ENCODE measurements around the gene NOPCHAP1. TPM values are rescaled to one million over a fixed set of nuclear protein-coding genes. Genes with fewer than 3 reads are reported as not detected.
"Not testable (repeated sequence)": the region's sequence is repeated elsewhere in the genome, so short reads cannot be mapped to it uniquely, and the experiment has no call there.

Gene NOPCHAP1
- total RNA-seq, 6 experiments from 2014 or later, result 2.1 to 7.7 (median 6.1) TPM

GRCh38 chr12:104974626-104975290, 11.4 kb upstream of the NOPCHAP1 start:
- Histone ChIP-seq H3K4me3 (no peak overlapping the region), H3K9me3 (no peaks in the 10 kb centered on the region), H3K27me3 (no peaks in the 10 kb centered on the region), H3K36me3 (no peaks in the 10 kb centered on the region), H3K4me1 (no peaks in the 10 kb centered on the region), H3K27ac (no peak overlapping the region)
- intact Hi-C loops (cut with DNase I), result no loop called here
- ATAC-seq (peak; percentile 42 to 71 (median 56)), DNase-seq (no peak)
- 80% methylated on average over 6 of the region's 7 CpGs for WGBS (ENCODE audit: insufficient coverage, low coverage, low lambda C conversion rate, missing lambda C conversion rate)
- no peak for TF ChIP-seq POLR2A (IDR thresholded peaks at IDR 0.05)

GRCh38 chr12:104975587-104976343, 10.4 kb upstream of the NOPCHAP1 start:
- DNase-seq (no peak), ATAC-seq (no peak)
- TF ChIP-seq POLR2A (IDR thresholded peaks at IDR 0.05) (no peak), CTCF (IDR thresholded peaks at IDR 0.05) (no peak)
- no peak overlapping the region for H3K4me3 ChIP-seq
- H3K27me3 ChIP-seq, result no peaks in the 10 kb centered on the region
- H3K27ac ChIP-seq, result no peak overlapping the region
- no CpG with 5 or more reads among the region's 4 CpGs for whole genome bisulfite sequencing (ENCODE audit: insufficient coverage, low coverage, low lambda C conversion rate, missing lambda C conversion rate)
- intact Hi-C loops (cut with DNase I), result no loop called here
- H3K4me1 ChIP-seq, result no peaks in the 10 kb centered on the region
- H3K9me3 ChIP-seq, result no peaks in the 10 kb centered on the region
- no peaks in the 10 kb centered on the region for H3K36me3 ChIP-seq

- Histone ChIP-seq H3K27ac (no peak overlapping the region), H3K9me3 (no peaks in the 10 kb centered on the region), H3K27me3 (no peaks in the 10 kb centered on the region), H3K36me3 (no peaks in the 10 kb centered on the region), H3K4me3 (no peak overlapping the region), H3K4me1 (no peaks in the 10 kb centered on the region)
- TF ChIP-seq POLR2A (IDR thresholded peaks at IDR 0.05) (no peak), CTCF (IDR thresholded peaks at IDR 0.05) (no peak)
- DNase-seq (no peak), ATAC-seq (no peak)
- WGBS (ENCODE audit: insufficient coverage, low coverage, low lambda C conversion rate, missing lambda C conversion rate), result no CpG with 5 or more reads among the region's 8 CpGs
- intact Hi-C loops (cut with DNase I), result no loop called here
These were observed 9.4 kb upstream of the NOPCHAP1 start for GRCh38 chr12:104976703-104977102.

- H3K9me3 ChIP-seq; H3K4me3 ChIP-seq; H3K4me1 ChIP-seq; H3K27me3 ChIP-seq; ATAC-seq; H3K27ac ChIP-seq; intact Hi-C loops (cut with DNase I); DNase-seq; H3K36me3 ChIP-seq: not testable (repeated sequence)
- WGBS (ENCODE audit: insufficient coverage, low coverage, low lambda C conversion rate, missing lambda C conversion rate), result no CpG with 5 or more reads among the region's 15 CpGs
These were observed 8.4 kb upstream of the NOPCHAP1 start for GRCh38 chr12:104977688-104978087.

- peaks cover 0 to 11% (median 3%) of the 10 kb centered on the region in 4 donors for H3K4me1 ChIP-seq
- TF ChIP-seq CTCF (IDR thresholded peaks at IDR 0.05), result no peak
- no peak overlapping the region for H3K27ac ChIP-seq
- no peaks in the 10 kb centered on the region for H3K27me3 ChIP-seq
- 85% methylated on average over 4 of the region's 4 CpGs for WGBS (ENCODE audit: insufficient coverage, low coverage, low lambda C conversion rate, missing lambda C conversion rate)
- no peak for ATAC-seq
- no peaks in the 10 kb centered on the region for H3K9me3 ChIP-seq
- H3K36me3 ChIP-seq, result peaks cover 0 to 6% (median 0%) of the 10 kb centered on the region in 4 donors
- no peak overlapping the region for H3K4me3 ChIP-seq
- no peak for DNase-seq
- intact Hi-C loops (cut with DNase I), result no loop called here
These were observed 910 bp upstream of the NOPCHAP1 start for GRCh38 chr12:104985206-104985605.

Measured in right lobe of liver (tissue), 6 donors.